Umbilical cord (tissue), 2 donors: ENCODE data around the gene RAMP2. TPM values are rescaled to one million over a fixed set of nuclear protein-coding genes. Genes with fewer than 3 reads are reported as not detected.
"Not testable (repeated sequence)": the region's sequence is repeated elsewhere in the genome, so short reads cannot be mapped to it uniquely, and the experiment has no call there.

Source experiments
- DNase-seq: peaks from one replicate; pipeline ENCODE4 v3.0.0-alpha.2; 2015; ENCODE audit warnings: low spot score
- total RNA-seq: library from RNA; depleted of rRNA; stranded (reverse); fragments of >200 nt; gene quantifications from one replicate; pipeline ENCODE4 v1.2.3, GENCODE V29; 2014; ENCODE audit warnings: low replicate concordance; ENCODE audit not compliant: insufficient read depth

RAMP2 gene, protein sequence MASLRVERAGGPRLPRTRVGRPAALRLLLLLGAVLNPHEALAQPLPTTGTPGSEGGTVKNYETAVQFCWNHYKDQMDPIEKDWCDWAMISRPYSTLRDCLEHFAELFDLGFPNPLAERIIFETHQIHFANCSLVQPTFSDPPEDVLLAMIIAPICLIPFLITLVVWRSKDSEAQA
- 0.96 TPM for total RNA-seq

DNA sequence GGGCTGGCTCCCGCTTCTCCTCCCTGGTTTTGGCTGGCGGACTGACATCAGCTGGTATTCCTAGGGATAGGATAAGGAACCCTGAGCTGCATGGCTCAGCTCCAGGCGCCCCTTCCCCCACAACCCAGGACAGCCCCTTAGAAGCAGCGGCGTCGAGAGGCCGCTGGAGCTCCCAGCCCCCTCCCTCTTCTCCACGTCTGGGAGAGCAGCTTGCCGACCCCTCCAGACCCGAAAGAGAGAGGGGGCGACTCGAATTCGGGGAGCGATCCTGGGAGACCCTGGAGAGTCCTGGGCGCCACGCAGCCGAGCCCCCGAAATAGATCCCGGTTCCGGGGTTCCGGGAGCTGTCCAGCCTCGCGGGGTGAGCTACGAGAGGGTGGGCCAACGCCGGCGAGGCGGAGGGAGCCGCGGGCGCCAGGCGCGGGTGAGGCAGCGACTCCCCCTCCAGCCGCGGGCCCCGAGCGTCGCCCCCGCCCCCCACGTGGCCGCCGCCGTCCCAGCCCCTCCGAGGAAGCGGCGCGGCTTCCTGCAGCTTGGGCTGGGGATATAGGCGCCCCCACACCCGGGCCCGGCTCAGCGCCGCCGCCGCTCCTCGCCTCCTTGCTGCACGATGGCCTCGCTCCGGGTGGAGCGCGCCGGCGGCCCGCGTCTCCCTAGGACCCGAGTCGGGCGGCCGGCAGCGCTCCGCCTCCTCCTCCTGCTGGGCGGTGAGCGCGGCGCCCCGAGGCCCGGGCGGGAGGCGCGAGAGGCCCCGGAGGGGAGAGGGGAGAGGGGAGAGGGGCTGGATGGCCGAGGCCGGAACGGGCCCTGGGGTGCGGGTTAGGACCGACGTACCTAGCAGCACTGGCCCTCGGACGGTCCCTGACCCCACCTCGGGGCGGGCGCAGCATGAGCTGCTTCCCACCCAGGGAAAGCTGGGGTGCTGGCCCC, at the start of gene RAMP2:
Gene RAMP2 (plus strand): TSS at position 576 of the 930 bp plus-strand sequence. CDS start 35 bp downstream, at position 611.
- DNase-seq, result peak; percentile 53

DNA sequence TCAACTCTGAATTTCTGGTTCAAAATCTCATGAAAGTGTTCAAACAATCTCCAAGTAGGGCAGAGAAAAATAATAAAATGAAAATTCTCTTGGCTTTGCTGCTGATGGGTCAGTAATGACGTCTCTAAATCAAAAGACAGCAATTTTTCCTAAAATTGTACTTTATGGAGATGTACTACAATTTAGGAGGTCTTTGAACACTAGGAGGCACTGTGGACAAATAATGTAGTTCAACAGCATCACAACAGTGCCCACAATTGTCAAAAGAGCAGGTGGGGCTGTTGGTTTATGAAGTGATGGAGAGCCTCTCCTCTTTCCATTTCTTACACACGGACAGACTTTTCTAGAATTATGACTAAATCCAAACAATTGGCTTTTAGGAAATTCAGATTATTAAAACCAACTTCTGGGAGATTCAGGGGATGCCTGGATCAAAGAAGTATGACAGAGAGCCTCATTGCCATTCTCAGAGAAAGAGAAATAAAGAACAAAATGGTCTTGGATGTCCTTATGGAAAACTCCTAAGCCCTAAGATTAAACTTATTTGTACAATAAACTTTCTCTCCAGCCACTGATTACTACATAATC, 39.9 kb upstream of the RAMP2 start:
- peak; percentile 78 for DNase-seq

DNA sequence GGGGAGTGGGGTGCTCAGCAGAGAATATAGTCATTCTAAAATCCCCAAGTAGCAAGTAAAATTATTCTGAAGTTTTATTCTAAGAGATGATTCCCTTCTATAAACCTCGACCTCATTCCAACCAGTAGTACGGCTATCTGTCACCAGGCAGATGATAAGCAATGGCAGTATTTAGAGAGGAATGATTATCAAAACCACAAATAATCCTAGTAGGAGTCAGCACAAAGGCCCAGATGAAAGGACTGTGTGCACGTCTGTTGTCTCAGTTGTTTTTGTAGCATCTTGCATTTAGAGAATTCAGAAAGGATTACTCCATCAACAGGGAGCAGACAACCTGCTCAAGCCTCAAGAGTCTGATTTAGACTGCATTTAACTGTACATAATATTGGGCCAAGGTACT, 37.4 kb upstream of the RAMP2 start:
- DNase-seq, result no peak

DNA sequence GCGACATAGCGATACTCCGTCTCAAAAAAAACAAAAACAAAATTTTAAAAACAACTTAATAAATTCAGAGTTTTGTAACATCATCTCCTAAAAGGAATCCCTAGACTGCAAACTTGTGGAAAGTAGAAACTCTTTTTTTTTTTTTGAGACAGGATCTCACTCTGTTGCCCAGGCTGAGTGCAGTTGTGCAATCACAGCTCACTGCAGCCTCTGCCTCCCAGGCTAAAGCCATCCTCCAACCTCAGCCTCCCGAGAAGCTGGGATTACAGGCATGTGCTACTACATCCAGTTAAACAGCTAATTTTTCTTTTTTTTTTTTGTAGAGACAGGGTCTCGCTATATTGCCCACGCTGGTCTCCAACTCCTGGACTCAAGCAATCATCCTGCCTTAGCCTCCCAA, 35.9 kb upstream of the RAMP2 start:
- no peak for DNase-seq

DNA sequence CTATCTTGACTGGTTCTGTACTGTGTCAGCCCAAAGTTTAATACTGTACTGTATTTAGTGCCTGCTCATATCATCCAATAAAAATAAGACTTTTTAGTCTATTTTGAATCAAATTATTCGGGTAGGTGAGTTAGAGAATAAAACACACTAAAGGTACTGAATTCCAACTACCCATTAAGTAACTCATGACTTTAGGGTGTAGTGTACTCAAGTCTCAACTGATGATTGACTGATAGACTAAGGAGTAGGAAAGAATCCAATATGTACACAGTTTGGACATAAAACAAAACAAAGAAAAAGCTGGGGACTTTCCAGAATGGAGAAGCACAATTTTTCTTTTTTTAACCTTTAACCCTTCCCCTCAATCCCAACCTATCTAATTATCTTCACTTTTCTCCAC, 20.3 kb upstream of the RAMP2 start:
- no peak for DNase-seq

DNA sequence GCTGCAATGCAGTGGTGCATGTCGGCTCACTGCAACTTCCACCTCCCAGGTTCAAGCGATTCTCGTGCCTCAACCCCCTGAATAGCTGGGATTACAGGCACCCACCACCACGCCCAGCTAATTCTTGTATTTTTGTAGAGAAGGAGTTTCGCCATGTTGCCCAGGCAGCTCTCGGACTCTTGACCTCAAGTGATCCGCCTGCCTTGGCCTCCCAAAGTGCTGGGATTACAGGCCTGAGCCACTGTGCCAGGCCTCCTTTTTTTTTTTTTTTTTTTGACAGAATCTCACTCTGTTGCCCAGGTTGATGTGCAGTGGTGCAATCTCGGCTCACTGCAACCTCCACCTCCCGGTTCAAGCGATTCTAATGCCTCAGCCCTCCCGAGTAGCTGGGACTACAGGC, 18.1 kb upstream of the RAMP2 start:
- not testable (repeated sequence) for DNase-seq

DNA sequence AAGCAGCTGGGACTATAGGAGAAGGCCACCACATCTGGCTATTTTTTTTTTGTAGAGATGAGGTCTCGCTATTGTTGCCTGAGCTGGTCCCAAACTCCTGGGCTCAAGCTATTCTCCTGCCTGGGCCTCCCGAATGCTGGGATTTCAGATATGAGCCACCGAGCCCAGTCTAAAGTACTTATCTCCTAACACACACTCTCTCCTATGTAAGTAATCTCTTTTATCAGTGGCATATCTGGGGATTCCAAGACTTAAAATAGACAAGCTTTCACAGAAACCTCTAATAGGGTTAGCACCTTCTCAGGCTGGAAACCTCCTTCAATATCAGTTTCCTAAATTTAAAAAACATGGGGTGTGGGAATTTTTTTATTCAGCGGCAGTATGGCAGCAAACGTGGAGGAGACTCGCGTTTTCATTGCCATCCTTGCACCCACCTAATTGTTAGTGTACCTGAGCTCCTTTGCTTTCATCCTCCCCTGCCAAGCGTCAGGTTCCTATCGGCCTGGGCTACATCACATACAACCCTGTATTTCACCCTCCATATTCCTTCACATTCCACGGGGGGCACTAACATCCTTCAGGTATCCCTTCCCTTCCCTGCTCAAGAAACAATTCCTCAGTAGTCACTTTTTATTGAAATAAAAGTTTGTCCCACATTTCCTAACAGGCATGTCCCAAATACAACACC, 17.3 kb upstream of the RAMP2 start:
- DNase-seq, result no peak

DNA sequence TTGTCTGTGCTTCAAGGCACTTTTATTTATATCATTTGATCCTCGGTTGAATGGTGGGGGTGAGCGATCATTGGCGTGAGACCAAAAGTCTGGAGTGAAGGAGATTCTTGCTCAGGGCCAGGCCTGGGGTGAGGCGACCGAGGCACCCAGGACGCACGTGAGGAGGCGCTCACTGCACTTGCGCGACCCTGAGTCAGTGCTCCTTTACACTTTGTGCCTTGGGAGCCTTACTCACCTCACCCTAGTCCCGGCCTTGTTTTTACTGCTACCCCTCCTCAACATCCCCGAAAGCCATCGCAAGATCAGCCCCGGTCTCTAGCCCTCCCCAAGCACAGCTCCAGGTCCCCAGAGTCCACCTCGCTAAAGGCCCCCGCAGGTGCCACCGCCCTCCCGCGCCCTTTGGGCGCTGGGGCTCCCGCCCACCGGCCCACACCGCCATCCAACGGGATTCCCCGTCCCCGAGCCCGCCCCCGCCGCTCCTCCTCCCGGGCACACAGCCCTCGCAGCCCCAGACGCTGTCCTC, 16.7 kb upstream of the RAMP2 start:
- no peak for DNase-seq

DNA sequence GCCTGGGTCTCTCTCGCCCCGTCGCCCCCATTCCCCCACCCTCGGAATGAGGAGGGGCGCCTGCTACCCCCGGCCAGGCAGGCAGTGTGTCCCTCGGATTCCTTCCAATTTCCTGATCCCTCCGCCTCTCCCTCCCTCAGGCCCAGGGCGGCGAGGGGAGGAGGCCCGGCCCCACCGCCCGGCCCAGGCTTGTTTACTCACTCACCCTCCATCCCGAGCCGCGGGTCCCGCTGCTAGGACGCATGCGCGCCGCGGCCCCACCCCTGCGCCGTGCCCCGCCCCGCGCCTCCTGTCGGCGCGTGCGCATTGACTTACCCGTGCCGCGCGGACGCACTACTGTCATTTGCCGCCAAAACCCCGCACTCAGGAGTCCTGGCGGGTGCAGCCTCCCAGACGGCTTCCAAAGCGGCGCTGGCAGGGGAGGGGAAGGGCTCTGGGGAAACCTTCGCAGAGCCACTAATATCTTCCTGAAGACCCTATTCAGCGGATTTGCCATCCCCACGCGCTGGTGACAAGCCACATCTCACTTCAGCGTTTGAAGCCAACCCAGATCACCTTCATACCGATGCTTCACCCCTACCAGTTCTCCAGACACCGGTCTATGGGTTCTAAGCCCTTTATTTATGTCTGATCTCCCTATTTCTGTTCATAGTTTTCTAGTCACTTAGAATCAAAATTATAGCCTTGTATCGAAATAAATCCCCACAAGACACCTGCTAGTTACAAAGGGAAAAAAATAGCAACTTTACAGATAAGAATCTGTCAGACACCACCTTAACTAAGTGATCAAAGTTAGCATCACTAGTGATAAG, 16.0 kb upstream of the RAMP2 start, which contains the start of gene EZH1:
Gene EZH1 (minus strand): TSS at position 235 of the 812 bp plus-strand sequence. CDS start 16,099 bp downstream, outside the sequence.
- DNase-seq, result peak; percentile 94

DNA sequence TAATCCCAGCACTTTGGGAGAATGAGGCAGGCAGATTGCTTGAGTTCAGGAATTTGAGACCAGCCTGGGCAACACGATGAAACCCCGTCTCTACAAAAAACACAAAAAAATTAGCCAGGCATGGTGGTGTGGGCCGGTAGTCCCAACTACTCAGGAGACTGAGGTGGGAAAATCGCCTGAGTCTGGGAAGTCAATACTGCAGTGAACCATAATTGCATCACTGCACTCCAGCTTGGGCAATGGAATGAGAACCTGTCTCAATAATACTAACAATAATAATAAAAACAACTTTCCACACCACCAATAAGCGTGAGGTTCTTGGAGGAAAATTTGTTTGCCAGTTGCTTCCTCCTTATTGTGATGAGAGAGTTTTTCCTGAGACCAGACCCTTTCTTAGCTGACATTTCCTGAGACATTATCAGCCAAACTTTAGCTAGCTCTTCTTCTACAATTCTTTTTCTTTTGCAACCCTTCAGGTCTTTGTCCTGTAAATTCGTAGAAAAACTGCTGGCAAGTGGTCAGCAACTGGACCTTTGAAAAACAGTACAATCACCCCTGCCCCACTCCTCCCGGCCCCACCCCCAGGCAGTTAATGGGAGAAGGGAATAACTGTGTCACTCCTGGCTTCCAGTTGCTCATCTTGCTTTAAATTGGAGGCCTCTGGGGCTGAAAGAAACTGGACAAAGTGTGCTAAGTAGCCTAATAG, 12.7 kb upstream of the RAMP2 start:
- no peak for DNase-seq

DNA sequence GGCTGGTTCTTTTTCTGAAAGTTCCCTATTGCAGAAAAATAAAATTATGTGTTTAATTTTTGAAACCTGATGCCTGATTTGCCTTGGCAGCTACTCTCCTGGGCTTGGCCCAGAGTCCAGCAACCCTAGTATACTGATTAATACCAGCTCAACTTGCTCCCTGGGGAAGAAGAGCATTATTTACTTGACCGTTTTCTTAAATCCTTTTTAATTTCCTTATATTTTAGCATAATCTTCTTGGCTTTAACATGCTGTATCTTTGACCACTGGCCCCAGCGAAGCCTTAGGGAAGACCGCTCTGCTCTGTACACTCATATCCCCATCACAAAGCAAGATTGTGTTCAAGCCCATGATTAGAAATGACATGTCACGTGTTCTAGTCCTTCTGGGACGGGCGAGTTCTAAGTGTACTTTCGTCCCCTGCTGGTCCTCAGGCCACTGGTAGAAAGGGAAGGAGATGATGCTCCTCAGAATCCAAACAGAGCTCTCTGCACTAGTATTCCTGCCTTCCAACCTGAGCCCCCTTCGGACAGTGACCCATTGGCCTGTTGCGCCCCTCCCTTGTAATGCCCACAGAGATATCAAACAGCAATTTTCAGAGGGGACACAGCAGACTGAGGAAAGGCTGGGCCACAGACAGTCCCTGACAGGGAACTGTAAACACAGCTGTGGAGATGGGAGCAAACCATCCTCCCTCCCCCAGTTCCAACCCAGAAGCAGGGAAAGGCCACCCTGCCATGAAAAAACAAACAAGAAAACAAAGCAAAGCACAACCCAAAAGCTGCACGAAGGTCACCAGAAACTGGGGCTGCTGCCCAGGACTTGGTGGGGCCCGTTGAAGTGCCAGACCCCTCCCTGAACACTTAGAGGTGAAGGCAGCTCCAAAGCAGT, 11.9 kb upstream of the RAMP2 start:
- DNase-seq, result no peak

DNA sequence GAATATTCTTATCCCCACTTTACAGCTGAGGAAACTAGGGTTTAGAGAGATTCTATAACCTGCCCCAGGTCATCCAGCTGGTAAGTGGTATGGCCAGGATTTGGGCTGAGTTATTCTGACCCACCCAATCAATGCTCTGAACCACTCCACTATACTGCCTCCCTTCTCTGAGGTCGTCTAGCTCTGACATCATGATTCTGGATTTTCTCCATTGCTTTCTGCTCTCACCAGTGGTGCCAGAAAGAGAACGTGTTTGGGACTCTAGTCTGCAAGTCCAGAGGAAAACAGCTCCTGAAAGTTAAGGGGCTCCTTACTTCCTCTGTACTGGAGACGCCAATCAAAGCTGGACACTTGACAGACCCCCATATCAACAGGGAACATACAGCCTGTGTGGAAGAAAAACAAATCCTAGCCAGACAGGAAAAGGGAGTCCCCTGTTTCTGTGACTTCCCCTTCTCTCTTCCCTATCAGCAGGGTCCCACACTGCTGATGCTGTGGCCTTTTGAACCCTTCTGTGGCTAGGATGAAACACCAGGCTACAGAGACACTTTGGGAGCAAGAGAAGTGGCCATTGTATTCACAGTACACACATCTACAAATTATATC, 10.2 kb upstream of the RAMP2 start:
- DNase-seq, result peak; percentile 34

DNA sequence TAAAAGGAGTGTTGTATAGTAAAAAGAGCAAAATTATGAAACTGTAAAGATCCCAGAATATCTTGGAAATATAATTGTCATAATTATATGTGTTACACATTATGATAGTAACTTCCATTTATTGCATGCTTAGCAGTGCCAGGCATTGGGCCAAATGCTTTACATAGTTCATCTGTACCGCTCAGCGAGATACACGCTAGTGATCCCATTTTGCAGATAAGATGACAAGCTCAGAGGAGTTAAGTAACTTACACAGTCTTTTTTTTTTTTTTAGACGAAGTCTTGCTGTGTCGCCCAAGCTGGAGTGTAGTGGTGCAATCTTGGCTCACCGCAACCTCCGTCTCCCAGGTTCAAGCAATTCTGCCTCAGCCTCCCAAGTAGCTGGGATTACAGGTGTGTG, 9.4 kb upstream of the RAMP2 start:
- DNase-seq, result peak; percentile 49

DNA sequence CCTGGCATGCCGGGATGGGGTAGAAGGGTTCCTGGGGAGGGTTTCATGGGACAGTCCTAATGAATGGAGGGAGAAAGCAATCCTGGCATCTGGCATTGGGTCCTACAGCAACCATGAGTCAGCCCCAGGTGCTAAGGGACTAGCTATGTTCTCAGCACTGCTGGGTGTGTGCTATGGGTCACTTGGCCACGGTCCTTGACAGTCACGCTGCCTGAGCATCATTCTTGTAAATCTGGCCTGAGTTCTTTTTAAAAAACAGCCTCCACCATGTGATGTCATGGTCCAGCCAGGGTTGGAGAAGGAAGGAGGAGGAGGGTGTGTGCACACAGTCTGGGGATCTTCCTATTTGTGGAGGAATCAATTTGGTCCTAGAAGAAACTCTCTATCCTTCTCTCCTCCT, 6.2 kb upstream of the RAMP2 start:
- no peak for DNase-seq

DNA sequence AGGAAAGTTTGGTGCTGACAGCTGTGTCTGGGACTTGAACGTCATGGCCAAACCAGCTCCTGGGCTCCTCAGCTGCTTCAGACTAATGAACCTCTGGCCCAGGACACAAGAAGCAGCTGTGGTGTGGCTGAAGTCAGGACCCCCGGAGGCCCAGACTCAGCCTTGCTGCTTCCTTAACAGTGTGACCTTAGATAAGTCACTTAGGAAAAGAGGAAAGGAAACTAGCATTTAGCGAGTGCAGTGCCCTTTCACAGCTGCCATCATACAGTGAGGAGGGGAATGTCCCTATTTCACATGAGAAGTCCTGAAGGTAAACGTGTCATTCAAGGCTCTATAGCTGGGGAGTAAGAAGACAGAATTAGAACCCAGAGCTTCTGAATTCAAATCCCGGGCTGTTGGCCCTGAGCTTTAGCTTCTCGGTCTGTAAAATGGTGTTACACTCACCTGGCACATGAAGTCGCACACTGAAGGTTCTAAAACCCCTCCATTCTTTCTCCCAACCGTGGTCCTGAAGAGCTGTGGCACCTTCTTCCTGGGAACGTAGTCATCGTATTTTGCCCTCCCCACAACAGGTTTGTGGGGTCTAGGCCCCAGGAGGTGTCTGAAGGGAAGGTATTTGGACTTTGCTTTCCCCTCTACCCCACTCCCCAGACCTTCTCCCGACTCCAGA, 910 bp upstream of the RAMP2 start:
- no peak for DNase-seq

DNA sequence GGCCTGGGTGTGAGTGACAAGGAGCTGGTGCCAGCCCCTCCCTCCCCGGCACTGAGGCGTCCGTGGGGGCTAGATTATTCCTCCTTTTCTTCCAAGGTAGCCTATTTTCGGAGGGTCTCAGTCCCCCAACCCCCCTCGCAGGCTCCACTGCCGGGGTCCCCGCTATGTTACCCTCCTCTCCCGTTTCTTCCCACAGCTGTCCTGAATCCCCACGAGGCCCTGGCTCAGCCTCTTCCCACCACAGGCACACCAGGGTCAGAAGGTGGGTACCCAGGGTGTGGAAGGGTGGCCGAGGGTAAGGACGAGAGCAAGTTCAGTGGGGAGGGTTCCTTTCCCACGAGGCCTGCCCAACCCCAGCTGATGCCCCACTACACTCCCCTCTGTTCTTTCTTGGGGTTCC, 611 bp downstream of the RAMP2 start:
- no peak for DNase-seq

DNA sequence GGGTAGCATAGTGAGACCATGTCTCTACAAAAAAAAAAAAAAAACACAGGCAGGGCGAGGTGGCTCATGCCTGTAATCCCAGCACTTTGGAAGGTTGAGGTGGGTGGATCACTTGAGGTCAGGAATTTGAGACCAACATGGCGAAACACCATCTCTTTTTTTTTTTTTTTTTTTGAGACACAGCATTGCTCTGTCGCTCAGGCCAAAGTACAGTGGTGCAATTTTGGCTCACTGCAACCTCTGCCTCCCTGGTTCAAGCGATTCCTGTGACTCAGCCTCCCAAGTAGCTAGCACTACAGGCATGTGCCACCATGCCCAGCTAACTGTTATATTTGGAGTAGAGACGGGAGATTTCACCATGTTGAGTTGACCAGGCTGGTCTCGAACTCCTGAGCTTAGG, 5.1 kb downstream of the RAMP2 start:
- DNase-seq, result no peak

DNA sequence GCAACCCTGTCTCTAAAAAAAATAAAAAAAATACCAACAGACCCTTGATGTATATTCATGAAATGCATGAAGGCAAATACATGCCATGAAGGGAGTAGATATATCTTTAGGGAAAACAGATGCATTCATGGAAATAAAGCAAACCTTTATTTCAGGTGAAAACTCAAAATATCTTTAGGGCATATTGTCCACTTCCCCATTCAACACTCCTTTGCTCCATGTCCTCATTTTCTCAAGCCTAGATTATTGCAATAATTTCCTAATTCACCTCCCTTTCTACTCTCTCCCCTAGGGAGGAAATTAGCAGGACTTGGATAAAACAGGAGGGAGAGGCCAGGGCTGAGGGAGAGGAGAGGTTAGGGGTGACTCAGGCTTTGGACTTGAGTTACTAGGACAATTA, 6.5 kb downstream of the RAMP2 start:
- DNase-seq, result no peak
